GM18519 (cell line): ENCODE results near the gene DHDH.
"Not testable (repeated sequence)": the region's sequence is repeated elsewhere in the genome, so short reads cannot be mapped to it uniquely, and the experiment has no call there.

Source experiments
- ATAC-seq: cut with Tn5 transposase; IDR thresholded peaks from one replicate; pipeline ENCODE4 v1.9.1; 2021; ENCODE audit warnings: mild to moderate bottlenecking, moderate library complexity; ENCODE audit not compliant: unreplicated experiment, low FRiP score

DHDH gene

GRCh38 chr19:48914181-48914580, 19.3 kb upstream of the DHDH start:
- ATAC-seq = no peak

- no peak for ATAC-seq
Observed at GRCh38 chr19:48915757-48916156, 17.7 kb upstream of the DHDH start.

DNA sequence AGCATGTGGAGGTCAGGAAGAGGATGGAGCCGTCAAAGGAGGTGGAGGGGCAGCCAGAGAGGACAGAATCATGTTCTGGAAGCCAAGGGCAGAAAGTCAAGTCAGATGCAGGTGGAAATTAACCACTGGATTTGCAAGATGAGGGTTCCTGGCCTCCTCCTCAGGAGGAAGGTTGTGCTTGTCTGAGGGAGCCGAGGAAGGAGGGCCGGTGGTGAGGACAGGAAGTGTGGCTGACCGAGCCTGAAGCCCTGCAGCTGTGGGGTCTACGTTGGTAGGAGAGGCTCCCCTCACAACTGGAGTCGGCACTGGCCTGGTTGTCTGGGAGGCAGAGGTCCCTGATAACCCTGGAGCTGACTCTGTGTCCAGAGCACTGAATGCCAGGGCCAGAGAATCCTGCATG, 15.4 kb upstream of the DHDH start:
- no peak for ATAC-seq

DNA sequence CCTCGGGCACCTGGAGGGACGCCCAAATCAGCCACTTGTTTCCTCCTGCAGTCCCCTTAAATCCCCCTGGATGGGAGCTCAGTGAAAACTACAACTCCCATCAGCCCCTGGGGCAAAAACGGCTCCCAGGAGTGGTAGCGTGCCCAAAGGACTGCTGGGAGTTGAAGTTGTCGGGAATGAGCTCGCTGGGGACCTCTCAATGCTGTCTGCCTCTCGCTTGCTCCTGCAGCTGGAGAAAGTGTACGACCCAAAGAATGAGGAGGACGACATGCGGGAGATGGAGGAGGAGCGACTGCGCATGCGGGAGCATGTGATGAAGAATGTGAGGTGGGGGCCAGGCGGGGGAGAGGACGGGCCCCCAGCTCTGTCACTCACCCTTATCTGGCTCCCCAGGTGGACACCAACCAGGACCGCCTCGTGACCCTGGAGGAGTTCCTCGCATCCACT, 14.7 kb upstream of the DHDH start:
- no peak for ATAC-seq

DNA sequence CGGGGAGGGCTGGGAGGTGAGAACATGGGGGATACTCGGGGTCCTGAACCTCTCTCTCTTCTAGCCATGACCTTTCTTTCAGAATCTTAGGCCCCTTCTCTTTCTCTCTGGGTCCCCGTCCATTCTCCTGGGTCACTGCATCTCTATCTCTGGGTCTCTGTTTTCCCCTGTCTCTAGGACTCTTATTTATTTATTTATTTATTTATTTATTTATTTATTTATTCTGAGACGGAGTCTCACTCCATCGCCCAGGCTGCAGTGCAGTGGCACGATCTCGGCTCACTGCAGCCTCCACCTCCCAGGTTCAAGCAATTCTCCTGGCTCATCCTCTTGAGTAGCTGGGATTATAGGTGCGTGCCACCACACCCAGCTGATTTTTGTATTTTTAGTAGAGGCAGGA, 14.2 kb upstream of the DHDH start:
- ATAC-seq = not testable (repeated sequence)

DNA sequence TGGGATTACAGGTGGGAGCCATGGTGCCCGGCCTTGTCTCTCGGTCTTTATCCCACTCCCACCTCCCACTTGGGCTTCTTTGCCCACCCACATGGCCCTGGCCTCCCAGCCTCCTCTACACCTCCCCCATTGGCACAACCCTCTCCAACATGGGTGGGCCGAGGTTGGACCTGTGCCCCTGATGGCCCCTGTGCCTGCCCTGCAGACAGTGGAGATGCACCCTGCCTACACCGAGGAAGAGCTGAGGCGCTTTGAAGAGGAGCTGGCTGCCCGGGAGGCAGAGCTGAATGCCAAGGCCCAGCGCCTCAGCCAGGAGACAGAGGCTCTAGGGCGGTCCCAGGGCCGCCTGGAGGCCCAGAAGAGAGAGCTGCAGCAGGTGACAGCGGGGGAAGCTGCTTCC, 12.6 kb upstream of the DHDH start:
- ATAC-seq = no peak

- no peak for ATAC-seq
Observed at GRCh38 chr19:48921721-48922500, 11.6 kb upstream of the DHDH start.

DNA sequence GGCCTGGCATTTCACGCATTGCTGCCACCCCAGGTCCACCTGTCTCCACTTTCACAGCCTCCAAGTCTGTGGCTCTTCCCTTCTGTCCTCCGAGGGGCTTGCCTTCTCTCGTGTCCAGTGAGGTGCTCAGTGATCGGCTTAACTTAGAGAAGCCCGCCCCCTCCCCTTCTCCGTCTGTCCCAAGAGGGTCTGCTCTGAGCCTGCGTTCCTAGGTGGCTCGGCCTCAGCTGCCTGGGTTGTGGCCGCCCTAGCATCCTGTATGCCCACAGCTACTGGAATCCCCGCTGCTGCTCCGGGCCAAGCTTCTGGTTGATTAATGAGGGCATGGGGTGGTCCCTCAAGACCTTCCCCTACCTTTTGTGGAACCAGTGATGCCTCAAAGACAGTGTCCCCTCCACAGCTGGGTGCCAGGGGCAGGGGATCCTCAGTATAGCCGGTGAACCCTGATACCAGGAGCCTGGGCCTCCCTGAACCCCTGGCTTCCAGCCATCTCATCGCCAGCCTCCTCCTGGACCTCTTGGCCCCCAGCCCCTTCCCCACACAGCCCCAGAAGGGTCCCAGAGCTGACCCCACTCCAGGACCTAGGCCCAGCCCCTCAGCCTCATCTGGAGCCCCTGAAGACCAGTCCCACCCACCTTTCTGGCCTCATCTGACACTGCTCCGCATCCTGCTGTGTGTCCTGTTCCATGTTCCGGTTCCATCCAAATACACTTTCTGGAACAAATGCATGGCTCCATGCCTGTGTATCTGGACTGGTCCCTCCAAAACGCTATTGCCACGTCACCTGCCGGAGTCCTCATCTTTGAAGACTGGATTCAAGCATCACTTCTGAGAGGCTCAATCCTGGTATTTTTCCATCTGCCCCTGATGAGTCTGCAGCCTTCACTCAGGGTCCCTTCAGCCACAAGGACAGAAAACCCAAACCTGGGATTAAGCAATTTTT, 10.7 kb upstream of the DHDH start:
- ATAC-seq = no peak

GRCh38 chr19:48925240-48925843, 8.2 kb upstream of the DHDH start:
- no peak for ATAC-seq

GRCh38 chr19:48925890-48926289, 7.6 kb upstream of the DHDH start:
- not testable (repeated sequence) for ATAC-seq

DNA sequence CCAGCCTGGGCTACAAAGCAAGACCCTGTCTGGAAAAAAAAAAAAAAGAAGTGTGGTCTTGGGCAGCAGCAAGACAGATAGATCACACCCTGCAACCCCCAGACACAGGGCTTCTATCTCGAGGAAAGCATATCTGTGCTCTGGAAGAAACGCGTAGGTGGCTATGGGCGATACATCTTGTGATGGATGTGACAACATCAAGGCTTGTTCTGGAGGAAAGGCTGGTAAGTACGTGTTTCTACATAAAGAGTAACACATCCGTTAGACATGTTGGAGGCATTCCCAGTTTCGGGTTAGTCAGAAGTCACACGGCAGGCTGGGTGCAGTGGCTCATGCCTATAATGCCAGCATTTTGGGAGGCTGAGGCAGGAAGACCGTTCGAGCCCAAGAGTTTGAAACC, 6.6 kb upstream of the DHDH start:
- no peak for ATAC-seq

GRCh38 chr19:48927692-48928091, 5.8 kb upstream of the DHDH start:
- ATAC-seq = not testable (repeated sequence)

- no peak for ATAC-seq
Observed at GRCh38 chr19:48928164-48929025, 5.1 kb upstream of the DHDH start.

- ATAC-seq = no peak
Observed at GRCh38 chr19:48934837-48935236, 1.3 kb downstream of the DHDH start.

GRCh38 chr19:48935864-48936263, 2.4 kb downstream of the DHDH start:
- ATAC-seq = no peak

- no peak for ATAC-seq
Observed at GRCh38 chr19:48938256-48938655, 4.8 kb downstream of the DHDH start.

DNA sequence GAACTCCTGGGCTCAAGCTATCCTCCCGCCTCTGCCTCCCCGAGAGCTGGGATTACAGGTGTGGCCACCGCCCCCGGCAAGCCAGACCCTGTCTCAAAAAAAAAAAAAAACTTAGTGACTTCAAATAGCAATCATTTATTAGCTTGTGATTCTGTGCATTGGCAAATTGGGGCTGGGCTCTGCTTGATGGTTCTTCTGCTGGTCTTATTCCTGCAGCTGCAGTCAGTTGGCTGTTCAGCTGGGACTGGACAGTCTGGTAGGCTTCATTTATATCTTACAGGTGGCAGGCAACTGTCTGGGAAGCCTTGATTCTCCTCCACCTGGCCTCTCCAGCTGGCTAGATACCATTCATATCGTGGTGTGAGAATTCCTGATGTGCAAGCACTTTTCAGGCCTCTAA, 7.4 kb downstream of the DHDH start:
- ATAC-seq = no peak

DNA sequence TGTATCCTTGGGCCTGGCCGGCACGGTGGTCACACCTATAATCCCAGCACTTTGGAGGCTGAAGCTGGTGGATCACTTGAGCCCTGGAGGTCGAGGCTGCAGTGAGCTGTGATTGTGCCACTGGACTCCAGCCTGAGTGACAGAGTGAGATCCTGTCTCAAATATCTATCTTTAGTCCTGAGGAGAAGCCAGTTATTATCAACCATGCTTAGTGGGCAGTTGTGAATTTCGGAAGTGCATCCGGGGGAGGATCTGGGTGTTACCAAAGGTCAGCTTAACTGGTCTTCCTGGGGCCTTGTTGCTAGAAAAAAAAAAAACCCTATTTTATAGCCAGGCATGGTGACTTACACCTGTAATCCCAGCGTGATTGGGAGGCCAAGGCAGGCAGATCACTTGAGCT, 9.6 kb downstream of the DHDH start:
- no peak for ATAC-seq

DNA sequence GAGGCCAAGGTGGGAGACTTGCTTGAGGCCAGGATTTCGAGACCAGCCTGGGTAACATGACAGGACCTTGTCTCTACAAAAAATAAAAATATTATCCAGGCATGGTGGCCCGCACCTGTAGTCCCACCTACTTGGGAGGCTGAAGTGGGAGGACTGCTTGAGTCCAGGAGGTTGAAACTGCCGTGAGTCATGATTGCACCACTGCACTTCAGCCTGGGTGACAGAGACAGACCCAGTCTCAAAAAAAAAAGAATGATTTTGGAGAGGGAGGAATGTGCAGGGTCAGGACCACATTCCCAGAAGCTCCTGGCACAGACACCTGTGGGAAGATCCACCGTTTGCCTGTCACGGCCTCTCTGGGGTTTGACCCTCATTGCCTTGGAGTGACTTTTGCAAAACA, 11.9 kb downstream of the DHDH start:
- ATAC-seq = no peak

- ATAC-seq = no peak
Observed at GRCh38 chr19:48945817-48946216, 12.3 kb downstream of the DHDH start.
